SK-N-MC (cell line): ENCODE measurements around the gene GET4.

Source experiments
- EZH2 ChIP-seq: fragments of 200-600 bp; sonication (generic); IDR thresholded peaks from one replicate; pipeline ENCODE4 v1.6.1; 2017; ENCODE audit warnings: antibody characterized with exemption
- POLR2AphosphoS5 ChIP-seq: IDR thresholded peaks from 2 replicates; pipeline ENCODE4 v1.6.1; 2012; ENCODE audit warnings: mild to moderate bottlenecking, low read depth, low read length, borderline replicate concordance

DNA sequence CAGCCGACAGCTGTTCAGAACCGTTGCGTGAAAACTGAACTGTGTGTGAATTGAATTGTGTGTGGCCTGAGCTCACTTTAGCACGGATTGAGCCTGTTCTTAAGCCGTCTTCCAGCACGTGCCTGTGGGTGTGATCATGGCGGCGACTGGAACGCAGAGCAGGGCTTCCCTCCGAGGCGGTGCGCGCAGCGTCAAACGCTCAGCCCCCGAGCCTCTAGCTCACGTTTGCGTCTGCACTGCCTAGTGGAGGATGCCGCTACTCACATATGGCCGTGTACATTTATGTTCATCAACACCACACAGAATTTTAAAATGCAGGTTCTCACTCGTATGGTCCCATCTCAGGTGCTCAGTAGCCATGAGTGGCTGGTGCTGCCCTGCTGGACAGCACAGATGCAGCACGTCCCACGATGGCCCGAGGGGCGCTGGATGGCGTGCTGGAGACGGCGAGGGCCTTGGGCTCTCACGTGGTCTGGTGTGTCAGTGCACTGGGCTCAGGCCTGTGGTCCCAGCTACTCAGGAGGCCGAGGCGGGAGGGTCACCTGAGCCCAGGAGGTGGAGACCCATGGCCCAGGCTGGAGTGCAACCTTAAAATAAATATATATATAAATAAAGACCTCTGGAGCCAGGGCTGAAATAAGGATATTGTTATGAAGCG is 22.1 kb upstream of the GET4 start:
- no peak for TF ChIP-seq POLR2AphosphoS5
- no peak for TF ChIP-seq EZH2
